ENCODE results near the gene TMEM204. TPM values are rescaled to one million over a fixed set of nuclear protein-coding genes. Genes with fewer than 3 reads are reported as not detected.

TMEM204 gene
- total and polyA plus RNA-seq, 3 donors from 2014 or later = 13.7 to 21.4 (median 19.4) TPM

DNA sequence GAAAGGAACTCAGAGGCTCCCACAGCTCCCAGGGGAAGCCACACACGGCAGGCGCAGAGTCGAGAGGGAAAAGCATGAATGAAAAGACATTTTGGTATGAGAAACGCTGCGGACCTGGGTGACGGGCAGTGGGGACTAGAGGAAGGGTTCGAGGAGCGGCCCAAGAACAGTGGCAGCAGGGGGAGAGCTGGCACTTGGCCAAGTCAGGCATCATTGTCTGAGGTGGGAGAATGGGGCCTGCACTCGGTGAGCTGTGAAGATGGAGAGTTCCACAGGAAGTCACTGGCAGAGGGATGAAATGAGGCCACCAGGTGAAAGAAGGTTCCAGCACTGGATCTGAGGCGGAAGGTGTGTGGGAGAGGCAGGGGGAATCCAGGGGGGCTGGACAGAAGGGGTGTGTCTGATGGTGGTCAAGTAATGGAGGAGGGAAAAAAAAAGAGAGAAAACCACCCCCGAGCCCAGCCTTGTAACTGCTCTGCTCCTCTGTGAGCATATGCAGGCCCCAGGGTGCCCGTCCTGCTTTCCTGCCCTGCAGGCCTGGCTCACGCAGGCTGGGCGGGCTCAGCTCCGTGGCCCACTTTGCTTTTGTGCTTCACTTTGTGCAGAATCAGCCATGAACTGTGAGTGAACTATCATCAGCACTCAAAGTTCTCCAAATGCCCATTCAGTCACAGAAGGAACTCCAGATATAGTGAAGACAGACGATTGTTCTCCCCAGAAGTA, 31.8 kb downstream of the TMEM204 start:
- no peak for TF ChIP-seq POLR2A (IDR thresholded peaks at IDR 0.05)
- TF ChIP-seq, protein P1, sequence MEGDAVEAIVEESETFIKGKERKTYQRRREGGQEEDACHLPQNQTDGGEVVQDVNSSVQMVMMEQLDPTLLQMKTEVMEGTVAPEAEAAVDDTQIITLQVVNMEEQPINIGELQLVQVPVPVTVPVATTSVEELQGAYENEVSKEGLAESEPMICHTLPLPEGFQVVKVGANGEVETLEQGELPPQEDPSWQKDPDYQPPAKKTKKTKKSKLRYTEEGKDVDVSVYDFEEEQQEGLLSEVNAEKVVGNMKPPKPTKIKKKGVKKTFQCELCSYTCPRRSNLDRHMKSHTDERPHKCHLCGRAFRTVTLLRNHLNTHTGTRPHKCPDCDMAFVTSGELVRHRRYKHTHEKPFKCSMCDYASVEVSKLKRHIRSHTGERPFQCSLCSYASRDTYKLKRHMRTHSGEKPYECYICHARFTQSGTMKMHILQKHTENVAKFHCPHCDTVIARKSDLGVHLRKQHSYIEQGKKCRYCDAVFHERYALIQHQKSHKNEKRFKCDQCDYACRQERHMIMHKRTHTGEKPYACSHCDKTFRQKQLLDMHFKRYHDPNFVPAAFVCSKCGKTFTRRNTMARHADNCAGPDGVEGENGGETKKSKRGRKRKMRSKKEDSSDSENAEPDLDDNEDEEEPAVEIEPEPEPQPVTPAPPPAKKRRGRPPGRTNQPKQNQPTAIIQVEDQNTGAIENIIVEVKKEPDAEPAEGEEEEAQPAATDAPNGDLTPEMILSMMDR (IDR thresholded peaks at IDR 0.05) = no peak
- intact Hi-C loops (cut with DNase I; ENCODE audit: low total_unique reads) = no loop called here
- DNase-seq = no peak
- Histone ChIP-seq H3K27me3 (no peaks in the 10 kb centered on the region), H3K27ac (no peak overlapping the region), H3K9me3 (no peaks in the 10 kb centered on the region), H3K4me1 (no peaks in the 10 kb centered on the region), H3K36me3 (ENCODE audit: low read depth, missing control alignments) (no peaks in the 10 kb centered on the region), H3K4me3 (no peak overlapping the region)
- WGBS, 2 donors = 88 to 89% methylated on average over 16 of the region's 16 CpGs

DNA sequence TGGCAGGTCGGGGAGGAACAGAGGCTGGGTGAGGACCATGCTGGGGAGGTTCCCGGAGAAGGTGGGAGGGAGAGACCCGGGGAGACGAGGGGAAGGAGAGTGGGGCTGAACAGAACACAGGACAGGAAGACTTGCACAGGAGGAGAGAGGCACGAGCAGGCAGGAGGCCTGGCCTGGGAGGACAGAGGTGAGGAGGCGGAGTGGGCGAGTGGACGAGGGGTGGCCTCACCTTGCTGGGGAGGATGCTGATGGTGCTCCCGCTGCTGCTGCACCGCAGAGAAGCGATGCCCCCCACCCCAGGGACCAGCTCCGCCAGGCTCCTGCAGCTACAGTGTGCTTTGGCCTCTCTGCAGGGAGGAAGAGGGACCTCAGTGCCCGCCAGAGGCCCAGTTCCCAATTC, 34.5 kb downstream of the TMEM204 start:
- no peaks in the 10 kb centered on the region for H3K36me3 ChIP-seq (ENCODE audit: low read depth, missing control alignments)
- no peaks in the 10 kb centered on the region for H3K4me1 ChIP-seq
- no peak for DNase-seq
- no peaks in the 10 kb centered on the region for H3K9me3 ChIP-seq
- intact Hi-C loops (cut with DNase I; ENCODE audit: low total_unique reads) = no loop called here
- TF ChIP-seq, protein P1 (IDR thresholded peaks at IDR 0.05) = no peak
- no peak for TF ChIP-seq POLR2A (IDR thresholded peaks at IDR 0.05)
- H3K4me3 ChIP-seq = no peak overlapping the region
- no peaks in the 10 kb centered on the region for H3K27me3 ChIP-seq
- no peak overlapping the region for H3K27ac ChIP-seq
- 93 to 94% methylated on average over 13 of the region's 13 CpGs for WGBS, 2 donors

DNA sequence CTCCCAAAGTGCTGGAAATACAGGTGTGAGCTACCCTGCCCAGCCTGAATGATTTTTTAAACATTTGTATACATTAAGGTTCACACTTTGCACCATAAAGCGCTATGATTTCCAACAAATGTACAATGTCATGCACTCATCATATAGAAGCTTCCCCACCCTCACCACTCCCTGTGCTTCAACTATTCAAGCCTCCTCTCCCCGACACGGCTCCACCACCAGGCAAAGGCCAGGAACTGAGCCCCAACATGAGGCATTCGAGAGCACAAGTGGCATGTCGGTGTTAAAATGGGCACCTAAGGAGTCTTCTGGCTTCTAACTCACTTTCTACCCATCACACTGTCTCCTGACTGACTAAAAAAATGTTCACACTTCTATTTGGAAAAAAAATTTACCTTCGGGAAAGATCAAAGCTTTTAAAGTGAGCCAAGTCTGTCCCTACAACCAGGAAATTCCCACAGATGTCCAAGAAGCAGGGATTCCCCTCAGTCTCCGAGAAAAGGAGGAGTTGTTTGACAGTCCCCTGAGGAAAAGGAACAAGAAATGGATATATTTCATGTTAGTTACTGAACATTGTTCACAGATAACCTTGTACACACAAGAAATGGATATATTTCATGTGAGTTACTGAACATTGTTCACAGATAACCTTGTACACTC, 37.7 kb downstream of the TMEM204 start:
- TF ChIP-seq, protein P1 (IDR thresholded peaks at IDR 0.05) = no peak
- TF ChIP-seq POLR2A (IDR thresholded peaks at IDR 0.05) = no peak
- no peak for DNase-seq
- Histone ChIP-seq H3K4me3 (no peak overlapping the region), H3K4me1 (no peaks in the 10 kb centered on the region), H3K27ac (no peak overlapping the region), H3K36me3 (ENCODE audit: low read depth, missing control alignments) (no peaks in the 10 kb centered on the region), H3K9me3 (no peaks in the 10 kb centered on the region), H3K27me3 (no peaks in the 10 kb centered on the region)
- intact Hi-C loops (cut with DNase I; ENCODE audit: low total_unique reads) = no loop called here
- 81 to 84% methylated on average over 7 of the region's 7 CpGs for WGBS, 2 donors

DNA sequence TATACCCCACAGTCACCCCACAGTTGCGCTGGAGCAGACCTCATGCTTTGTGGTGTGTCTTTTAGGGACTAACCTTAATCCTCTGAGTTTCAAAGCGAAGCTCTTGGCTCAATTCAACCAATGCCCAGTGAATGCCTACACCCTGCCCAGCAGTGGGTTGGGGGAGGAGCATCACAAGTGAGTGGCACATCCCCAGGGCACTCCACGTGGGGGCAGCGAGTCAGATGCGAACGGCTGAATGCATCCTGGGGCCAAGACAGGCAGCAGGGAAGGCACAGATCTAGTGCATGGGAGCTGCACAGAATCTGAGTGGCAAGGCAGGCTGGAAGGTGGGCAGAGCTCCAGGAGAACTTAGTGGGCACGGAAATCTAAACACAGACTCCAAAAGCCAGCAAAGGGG, 39.2 kb downstream of the TMEM204 start:
- intact Hi-C loops (cut with DNase I; ENCODE audit: low total_unique reads) = no loop called here
- WGBS, 2 donors = 85 to 92% methylated on average over 7 of the region's 7 CpGs
- H3K4me3 ChIP-seq = no peak overlapping the region
- H3K9me3 ChIP-seq = no peaks in the 10 kb centered on the region
- H3K27ac ChIP-seq = no peak overlapping the region
- DNase-seq = no peak
- TF ChIP-seq, protein P1 (IDR thresholded peaks at IDR 0.05) = no peak
- no peak for TF ChIP-seq POLR2A (IDR thresholded peaks at IDR 0.05)
- no peaks in the 10 kb centered on the region for H3K4me1 ChIP-seq
- no peaks in the 10 kb centered on the region for H3K36me3 ChIP-seq (ENCODE audit: low read depth, missing control alignments)
- no peaks in the 10 kb centered on the region for H3K27me3 ChIP-seq
